Spleen (tissue), 7 donors: ENCODE results near the gene CDY2A.
"Not testable (repeated sequence)": the region's sequence is repeated elsewhere in the genome, so short reads cannot be mapped to it uniquely, and the experiment has no call there.

Experiments
- CTCF ChIP-seq, 11 experiments: fragments of 200-600 bp in 7 of 11; fragments of 450-650 bp in 4 of 11; sonication (generic) in 4 of 11; IDR thresholded peaks in 8 of 11; conservative IDR thresholded peaks in 3 of 11; 1 replicate in 7 of 11; 2 replicates in 4 of 11; pipeline versions ENCODE4 v1.4.0 to v1.8.0; 2016 to 2021; ENCODE audit warnings: antibody characterized with exemption in 11 of 11, inconsistent platforms in 4 of 11, mild to moderate bottlenecking in 1 of 11
- POLR2A ChIP-seq, 3 donors: fragments of 450-650 bp; IDR thresholded peaks; one replicate each; pipeline ENCODE4 v1.5.1; 2017; ENCODE audit warnings: antibody characterized with exemption in 3 of 3, mild to moderate bottlenecking in 1 of 3
- donor health status: DM: no; HTN: no; CAD: no; lungs with moderate emphysema.
- donor health status: DM: no; HTN: no; CAD: no.
- donor health status: DM: no; HTN: no; CAD: no.

- TF ChIP-seq CTCF (IDR thresholded peaks at IDR 0.05 in 8 of 11, conservative IDR thresholded peaks at IDR 0.05 in 3 of 11); POLR2A (IDR thresholded peaks at IDR 0.05): not testable (repeated sequence)
Measured at GRCh38 chrY:17998266-17998665, 27.3 kb upstream of the CDY2A start.
